ENCODE measurements around the gene EVC.

The EVC gene

GRCh38 chr4:5804656-5805055 lies 93.7 kb downstream of the EVC start:
- Histone ChIP-seq H3K36me3 (peaks cover 45 to 96% (median 75%) of the 10 kb centered on the region in 3 donors), H3K4me3 (no peak overlapping the region), H3K27ac (no peak overlapping the region), H3K27me3 (no peaks in the 10 kb centered on the region), H3K4me1 (no peaks in the 10 kb centered on the region), H3K9me3 (no peaks in the 10 kb centered on the region)
- intact Hi-C loops (cut with DNase I; ENCODE audit: low total_unique reads): no loop called here
- DNase-seq: no peak
- TF ChIP-seq, protein P1, sequence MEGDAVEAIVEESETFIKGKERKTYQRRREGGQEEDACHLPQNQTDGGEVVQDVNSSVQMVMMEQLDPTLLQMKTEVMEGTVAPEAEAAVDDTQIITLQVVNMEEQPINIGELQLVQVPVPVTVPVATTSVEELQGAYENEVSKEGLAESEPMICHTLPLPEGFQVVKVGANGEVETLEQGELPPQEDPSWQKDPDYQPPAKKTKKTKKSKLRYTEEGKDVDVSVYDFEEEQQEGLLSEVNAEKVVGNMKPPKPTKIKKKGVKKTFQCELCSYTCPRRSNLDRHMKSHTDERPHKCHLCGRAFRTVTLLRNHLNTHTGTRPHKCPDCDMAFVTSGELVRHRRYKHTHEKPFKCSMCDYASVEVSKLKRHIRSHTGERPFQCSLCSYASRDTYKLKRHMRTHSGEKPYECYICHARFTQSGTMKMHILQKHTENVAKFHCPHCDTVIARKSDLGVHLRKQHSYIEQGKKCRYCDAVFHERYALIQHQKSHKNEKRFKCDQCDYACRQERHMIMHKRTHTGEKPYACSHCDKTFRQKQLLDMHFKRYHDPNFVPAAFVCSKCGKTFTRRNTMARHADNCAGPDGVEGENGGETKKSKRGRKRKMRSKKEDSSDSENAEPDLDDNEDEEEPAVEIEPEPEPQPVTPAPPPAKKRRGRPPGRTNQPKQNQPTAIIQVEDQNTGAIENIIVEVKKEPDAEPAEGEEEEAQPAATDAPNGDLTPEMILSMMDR (IDR thresholded peaks at IDR 0.05): no peak

DNA sequence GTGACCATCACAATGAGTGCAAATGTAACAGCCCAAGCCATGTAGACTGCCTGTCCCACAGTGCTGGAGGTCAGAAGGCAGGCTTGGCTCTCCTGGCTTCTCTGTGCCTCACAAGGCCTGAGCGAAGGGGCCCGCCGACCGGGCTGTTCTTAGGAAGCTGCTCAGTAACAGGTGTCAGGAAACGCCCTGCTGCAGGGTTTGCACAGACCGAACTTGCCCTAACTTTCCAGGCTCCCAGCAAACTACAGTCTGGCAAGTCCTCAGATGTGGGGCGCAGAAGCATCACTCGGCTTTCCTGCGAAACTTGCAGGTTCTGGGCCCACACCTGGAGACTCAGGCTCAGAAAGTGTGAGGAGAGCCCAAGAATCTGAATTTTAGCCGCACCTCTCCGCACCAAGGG lies 94.3 kb downstream of the EVC start:
- Histone ChIP-seq H3K36me3 (peaks cover 51 to 97% (median 77%) of the 10 kb centered on the region in 3 donors), H3K4me3 (no peak overlapping the region), H3K9me3 (peaks cover 0 to 1% (median 0%) of the 10 kb centered on the region in 3 donors), H3K27ac (no peak overlapping the region), H3K27me3 (no peaks in the 10 kb centered on the region), H3K4me1 (no peaks in the 10 kb centered on the region)
- intact Hi-C loops (cut with DNase I; ENCODE audit: low total_unique reads): no loop called here
- peak in 1 of 2 donors; percentile 64 for DNase-seq
- TF ChIP-seq, protein P1 (IDR thresholded peaks at IDR 0.05): no peak

DNA sequence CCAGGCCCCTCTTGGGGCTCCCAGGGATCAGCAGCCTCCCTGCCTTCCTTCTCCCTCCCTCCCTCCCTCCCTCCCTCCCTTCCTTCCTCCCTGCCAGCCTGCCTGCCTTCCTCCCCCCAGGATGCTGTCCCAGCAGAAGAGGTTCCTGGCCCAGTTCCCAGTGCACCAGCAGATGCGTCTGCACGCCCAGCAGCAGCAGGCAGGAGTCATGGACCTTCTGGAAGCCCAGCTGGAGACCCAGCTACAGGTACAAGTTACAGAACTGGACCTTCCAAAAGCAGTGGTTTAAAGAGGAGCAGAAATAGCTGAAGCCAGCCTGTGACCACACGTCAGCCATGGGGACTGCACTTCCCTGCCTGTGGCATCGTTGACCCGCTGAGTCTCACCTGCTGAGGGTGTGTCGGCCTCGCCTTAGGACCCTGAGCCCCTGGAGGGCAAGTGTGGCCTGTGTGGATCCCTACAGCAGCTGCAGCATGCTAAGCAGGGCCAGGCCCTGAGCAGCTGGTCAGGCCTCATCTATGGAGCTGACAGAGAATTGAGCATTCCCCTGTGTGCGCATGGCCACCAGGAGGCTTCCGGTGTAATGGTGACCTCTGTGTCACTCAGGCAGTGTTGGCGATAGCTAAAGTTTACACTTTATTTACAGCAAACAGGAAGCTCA lies 97.2 kb downstream of the EVC start:
- Histone ChIP-seq H3K9me3 (peaks cover 0 to 7% (median 0%) of the 10 kb centered on the region in 3 donors), H3K27ac (no peak overlapping the region), H3K4me1 (no peaks in the 10 kb centered on the region), H3K27me3 (no peaks in the 10 kb centered on the region), H3K36me3 (peaks cover 47 to 97% (median 82%) of the 10 kb centered on the region in 3 donors), H3K4me3 (no peak overlapping the region)
- TF ChIP-seq, protein P1 (IDR thresholded peaks at IDR 0.05): no peak
- intact Hi-C loops (cut with DNase I; ENCODE audit: low total_unique reads): no loop called here
- DNase-seq: peak in 1 of 2 donors; percentile 65

GRCh38 chr4:5809216-5809776 lies 98.3 kb downstream of the EVC start:
- H3K27me3 ChIP-seq: no peaks in the 10 kb centered on the region
- peaks cover 45 to 97% (median 90%) of the 10 kb centered on the region in 3 donors for H3K36me3 ChIP-seq
- no peak overlapping the region for H3K4me3 ChIP-seq
- TF ChIP-seq, protein P1 (IDR thresholded peaks at IDR 0.05): no peak
- peaks cover 0 to 7% (median 0%) of the 10 kb centered on the region in 3 donors for H3K9me3 ChIP-seq
- H3K4me1 ChIP-seq: no peaks in the 10 kb centered on the region
- DNase-seq: peak in 1 of 2 donors; percentile 40
- no peak overlapping the region for H3K27ac ChIP-seq
- intact Hi-C loops (cut with DNase I; ENCODE audit: low total_unique reads): no loop called here

DNA sequence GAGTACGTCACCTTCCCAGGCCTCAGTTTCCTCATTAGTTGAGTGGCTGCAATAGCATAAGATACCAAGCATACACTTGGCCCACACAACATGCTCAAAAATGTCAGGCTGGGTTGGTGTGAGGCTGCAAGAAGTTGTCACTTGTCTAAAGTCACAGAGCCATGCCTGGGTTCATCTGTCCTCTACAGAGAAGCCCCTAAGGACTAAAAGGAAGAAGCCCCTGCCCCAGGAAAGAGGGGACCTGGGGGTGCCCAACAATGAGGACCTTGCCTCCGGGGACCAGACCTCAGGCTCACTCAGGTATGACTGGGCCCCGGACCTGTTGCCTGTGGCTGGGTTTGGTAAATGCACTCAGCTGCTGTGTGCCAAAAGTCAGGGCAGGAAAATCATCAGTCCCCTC lies 99.2 kb downstream of the EVC start:
- Histone ChIP-seq H3K27me3 (no peaks in the 10 kb centered on the region), H3K4me1 (no peaks in the 10 kb centered on the region), H3K9me3 (peaks cover 0 to 7% (median 0%) of the 10 kb centered on the region in 3 donors), H3K27ac (no peak overlapping the region), H3K36me3 (peaks cover 53 to 97% (median 88%) of the 10 kb centered on the region in 3 donors), H3K4me3 (no peak overlapping the region)
- peak in 1 of 2 donors; percentile 28 for DNase-seq
- TF ChIP-seq, protein P1 (IDR thresholded peaks at IDR 0.05): no peak
- intact Hi-C loops (cut with DNase I; ENCODE audit: low total_unique reads): loop anchor here (10.0 kb wide), 1 partner anchor 755 kb away; the partner anchor contains the start of gene STK32B
